PFSK-1 (cell line): ENCODE measurements around the gene TMSB10.

Experiments
- FOXP2 ChIP-seq: optimal IDR thresholded peaks from 2 replicates; pipeline ENCODE3; 2011; ENCODE audit warnings: borderline replicate concordance, control low read depth, inconsistent platforms; ENCODE audit not compliant: insufficient read depth; ENCODE audit errors: extremely low read length, extremely low read depth
- POLR2AphosphoS5 ChIP-seq: IDR thresholded peaks from 2 replicates; pipeline ENCODE4 v1.6.1; 2012; ENCODE audit warnings: low read depth, mild to moderate bottlenecking, control low read depth, low read length, moderate library complexity
- REST ChIP-seq, 2 experiments: IDR thresholded peaks; 2 replicates each; pipeline versions ENCODE4 v1.6.1 to v1.8.0; 2011 to 2012; ENCODE audit warnings: low read depth in 2 of 2, low read length in 2 of 2, control low read depth in 1 of 2, inconsistent platforms in 1 of 2, mild to moderate bottlenecking in 1 of 2, moderate library complexity in 1 of 2; ENCODE audit not compliant: insufficient read depth in 1 of 2
- SIN3A ChIP-seq: IDR thresholded peaks from 2 replicates; pipeline ENCODE4 v1.6.1; 2012; ENCODE audit warnings: mild to moderate bottlenecking, low read length, moderate library complexity, borderline replicate concordance; ENCODE audit not compliant: insufficient read depth
- TAF1 ChIP-seq: IDR thresholded peaks from 2 replicates; pipeline ENCODE4 v1.6.1; 2012; ENCODE audit warnings: low read length, control low read depth, borderline replicate concordance; ENCODE audit not compliant: insufficient read depth

TMSB10 gene

GRCh38 chr2:84925724-84926376 lies 20.4 kb downstream of the TMSB10 start:
- TF ChIP-seq REST (IDR thresholded peaks at IDR 0.05; ENCODE audit: insufficient read depth in 1 of 2, low read depth in 2 of 2, low read length in 2 of 2): 0 out of 4 replicates have a peak, but pooled peaks of 1 of the 2 experiments have one; percentile 19
- TF ChIP-seq FOXP2: peak; percentile 96
- TF ChIP-seq SIN3A: peak; percentile 79; the same call in 1 of the 2 replicates
- 0 out of 2 replicates have a peak, but pooled peaks have one; percentile 31 for TF ChIP-seq POLR2AphosphoS5
- no peak for TF ChIP-seq TAF1

GRCh38 chr2:84927275-84927627 lies 21.8 kb downstream of the TMSB10 start:
- TF ChIP-seq FOXP2 (no peak), SIN3A (no peak), POLR2AphosphoS5 (no peak), REST (IDR thresholded peaks at IDR 0.05; ENCODE audit: insufficient read depth in 1 of 2, low read depth in 2 of 2, low read length in 2 of 2) (no peak), TAF1 (no peak)

GRCh38 chr2:84931384-84931821 lies 25.9 kb downstream of the TMSB10 start:
- TF ChIP-seq FOXP2 (no peak), REST (IDR thresholded peaks at IDR 0.05; ENCODE audit: insufficient read depth in 1 of 2, low read depth in 2 of 2, low read length in 2 of 2) (no peak), SIN3A (no peak), POLR2AphosphoS5 (no peak), TAF1 (no peak)

- TF ChIP-seq REST (IDR thresholded peaks at IDR 0.05; ENCODE audit: insufficient read depth in 1 of 2, low read depth in 2 of 2, low read length in 2 of 2) (no peak), SIN3A (no peak), POLR2AphosphoS5 (no peak), TAF1 (no peak), FOXP2 (no peak)
These were observed 32.9 kb downstream of the TMSB10 start for GRCh38 chr2:84938194-84938879.
